K562 (cell line): Measurements from ENCODE around the gene TLE4. TPM values are rescaled to one million over a fixed set of nuclear protein-coding genes. Genes with fewer than 3 reads are reported as not detected.

ENCODE experiments used
- ATAC-seq: fragments of 200-7000 bp; cut with Tn5 transposase; 3 replicates; pipeline ENCODE4 v1.9.1; 2020; ENCODE audit warnings: moderate library complexity
- BruUV-seq: library from RNA; stranded (reverse); fragments of 400-500 nt; replicated peaks from 2 replicates; lab custom pipeline; 2021; lab: Mats Ljungman, UMichigan
- CTCF ChIA-PET: fragments of 300-600 bp; formaldehyde crosslinking; extraction: SDS; loops from one replicate; lab custom pipeline; 2021; ENCODE audit warnings: low intra/inter-chr PET ratio; lab: Yijun Ruan, JAX
- POLR2A ChIA-PET: fragments of 300-600, 350-650 bp; sonication (Branson Sonifier 250); formaldehyde crosslinking; extraction: SDS; loops from one replicate; lab custom pipeline; 2021; ENCODE audit warnings: antibody characterized with exemption, inconsistent platforms; lab: Yijun Ruan, JAX
- DNase-seq, 4 experiments: peaks; one replicate each; pipeline versions ENCODE4 v3.0.0 to v3.0.0-alpha.2; 2011 to 2018; ENCODE audit warnings: low spot score in 3 of 4, mixed read lengths in 3 of 4; ENCODE audit errors: extremely low read depth in 1 of 4
- FAIRE-seq: peaks from 2 replicates; lab custom pipeline; 2011; peaks lifted over from hg19 to GRCh38; lab: Jason Lieb, UNC
- H2AFZ ChIP-seq: 2 replicates; pipeline ENCODE4 v1.6.0; 2011; ENCODE audit warnings: low read depth, low read length, control low read depth, inconsistent platforms
- H3K27ac ChIP-seq: fragments of 200-600 bp; 3 replicates; pipeline ENCODE4 v1.8.0; 2011; ENCODE audit warnings: low read depth, mild to moderate bottlenecking, control low read depth, inconsistent platforms, low read length, moderate library complexity, mixed read lengths; ENCODE audit errors: extremely low read depth
- H3K27me3 ChIP-seq, 2 experiments: fragments of 300-600 bp in 1 of 2; 2 replicates in 1 of 2; 3 replicates in 1 of 2; pipeline versions ENCODE4 v1.6.0 to v1.8.0; 2011; ENCODE audit warnings: inconsistent platforms in 2 of 2, low read length in 2 of 2, mild to moderate bottlenecking in 1 of 2, mixed read lengths in 1 of 2, moderate library complexity in 1 of 2; ENCODE audit not compliant: control insufficient read depth in 2 of 2, insufficient read depth in 2 of 2
- H3K36me3 ChIP-seq: fragments of 300-600 bp; 3 replicates; pipeline ENCODE4 v1.8.0; 2011; ENCODE audit warnings: mild to moderate bottlenecking, low read length, inconsistent platforms; ENCODE audit not compliant: control insufficient read depth, insufficient read depth
- H3K4me1 ChIP-seq, 2 experiments: fragments of 200-600 bp in 1 of 2; replicated peaks in 1 of 2; 2 replicates in 1 of 2; 3 replicates in 1 of 2; pipeline versions ENCODE4 v1.5.1 to v1.8.0; 2011; ENCODE audit warnings: inconsistent platforms in 2 of 2, low read length in 2 of 2, mild to moderate bottlenecking in 1 of 2, mixed read lengths in 1 of 2, moderate library complexity in 1 of 2; ENCODE audit not compliant: control insufficient read depth in 2 of 2, insufficient read depth in 2 of 2
- H3K4me2 ChIP-seq: 2 replicates; pipeline ENCODE4 v1.6.1; 2011; ENCODE audit warnings: low read length, control low read depth, inconsistent platforms, mixed read lengths; ENCODE audit not compliant: insufficient read depth
- H3K4me3 ChIP-seq: fragments of 200-600 bp; sonication (generic), shearing (Covaris generic); 2 replicates; pipeline ENCODE4 v1.5.1; 2016; ENCODE audit warnings: control low read depth, inconsistent platforms
- H3K79me2 ChIP-seq: fragments of 200-600 bp; 3 replicates; pipeline ENCODE4 v1.8.0; 2011; ENCODE audit warnings: low read length, inconsistent platforms; ENCODE audit not compliant: control insufficient read depth, insufficient read depth
- H3K9ac ChIP-seq, 2 experiments: 2 replicates each; pipeline versions ENCODE4 v1.6.0 to v1.6.1; 2011; ENCODE audit warnings: low read depth in 2 of 2, low read length in 2 of 2, control low read depth in 1 of 2, inconsistent platforms in 1 of 2, mild to moderate bottlenecking in 1 of 2, mixed read lengths in 1 of 2; ENCODE audit not compliant: insufficient read depth in 1 of 2
- H3K9me1 ChIP-seq: one replicate; pipeline ENCODE4 v1.6.0; 2011; ENCODE audit warnings: inconsistent platforms, mild to moderate bottlenecking, low read length, moderate library complexity; ENCODE audit not compliant: control insufficient read depth, insufficient read depth
- H3K9me3 ChIP-seq: replicated peaks from 2 replicates; pipeline ENCODE4 v1.5.1; 2011; ENCODE audit warnings: low read depth, low read length, inconsistent platforms; ENCODE audit not compliant: control insufficient read depth, insufficient read depth
- H4K20me1 ChIP-seq: replicated peaks from 2 replicates; pipeline ENCODE4 v1.6.1; 2011; ENCODE audit warnings: low read length, inconsistent platforms, mixed read lengths; ENCODE audit not compliant: control insufficient read depth, insufficient read depth
- CBFA2T3 ChIP-seq: fragments of 450-650 bp; IDR thresholded peaks from 2 replicates; pipeline ENCODE4 v1.6.1; 2017
- CTBP1 ChIP-seq: fragments of 450-650 bp; IDR thresholded peaks from 2 replicates; pipeline ENCODE4 v1.6.1; 2016; ENCODE audit warnings: borderline replicate concordance
- GTF2A2 ChIP-seq: IDR thresholded peaks from 2 replicates; pipeline ENCODE4 v1.6.1; 2016; ENCODE audit warnings: mild to moderate bottlenecking, missing genetic modification characterization, missing compliant biosample characterization
- MAX ChIP-seq: sonication (generic); formaldehyde crosslinking; IDR thresholded peaks from 2 replicates; pipeline ENCODE4 v1.9.0; 2022; ENCODE audit warnings: mild to moderate bottlenecking, missing genetic modification reagents
- MAZ ChIP-seq, 2 experiments: fragments of 450-650 bp in 1 of 2; sonication (generic) in 1 of 2; formaldehyde crosslinking; IDR thresholded peaks in 1 of 2; conservative IDR thresholded peaks in 1 of 2; 2 replicates each; pipeline versions ENCODE4 v1.4.0 to v1.5.0; 2020; ENCODE audit warnings: mild to moderate bottlenecking in 1 of 2, missing genetic modification reagents in 1 of 2
- MYNN ChIP-seq, 2 experiments: sonication (generic); formaldehyde crosslinking in 1 of 2; IDR thresholded peaks; 2 replicates each; pipeline versions ENCODE4 v1.5.0 to v1.6.1; 2016 to 2020; ENCODE audit warnings: antibody characterized with exemption in 1 of 2, missing genetic modification reagents in 1 of 2
- PTTG1 ChIP-seq: fragments of 450-650 bp; IDR thresholded peaks from 2 replicates; pipeline ENCODE4 v1.6.1; 2016; ENCODE audit warnings: low read depth, mild to moderate bottlenecking, missing genetic modification characterization, missing compliant biosample characterization
- SETDB1 ChIP-seq: IDR thresholded peaks from one replicate; pipeline ENCODE4 v1.6.1; 2012; ENCODE audit warnings: low read length, control low read depth, inconsistent platforms
- TSHZ1 ChIP-seq: fragments of 250-450 bp; sonication (Bioruptor Pico); IDR thresholded peaks from 2 replicates; pipeline ENCODE4 v1.4.0; 2020; ENCODE audit warnings: mild to moderate bottlenecking, moderate library complexity
- WGBS: fragments of 100-300 bp; shearing (Covaris generic); methylation state at CpG from one replicate; pipeline ENCODE4 v1.1.6; 2016; ENCODE audit warnings: low coverage, mixed read lengths; ENCODE audit not compliant: insufficient coverage; ENCODE audit errors: missing lambda C conversion rate; 5-methylcytosine and 5-hydroxymethylcytosine counted together
- in situ Hi-C: fragments of 300-500 bp; cut with MboI; formaldehyde crosslinking; loops from 4 replicates; pipeline ENCODE4 v1.15.0; 2018; ENCODE audit warnings: inconsistent platforms, mixed read lengths
- intact Hi-C: fragments of 100-400 bp; cut with micrococcal nuclease; formaldehyde crosslinking; loops from 2 replicates; pipeline ENCODE4 v1.14.2; 2022
- polyA plus RNA-seq, 8 experiments: library from polyadenylated mRNA; depleted of rRNA in 4 of 8; stranded (reverse) in 5 of 8; unstranded in 3 of 8; fragments of >200 nt; fragmentation: Nextera tagmentation in 2 of 8; fragmentation: Illumina TruSeq in 1 of 8; extraction: Ambion mirVana in 2 of 8; extraction: Trizol in 1 of 8; gene quantifications; 2 replicates each; pipeline versions ENCODE4 v1.2.1 to v1.2.3, GENCODE V29; 2011 to 2014; ENCODE audit warnings: inconsistent platforms in 1 of 8, missing spikeins in 1 of 8
- total RNA-seq, 7 experiments: library from RNA; depleted of rRNA in 6 of 7; stranded (reverse); fragments of >200 nt in 6 of 7; fragmentation: Illumina TruSeq in 2 of 7; extraction: Trizol in 2 of 7; gene quantifications; 2 replicates each; pipeline versions ENCODE4 v1.2.1 to v1.2.3, GENCODE V29; 2011 to 2021; ENCODE audit warnings: low replicate concordance in 1 of 7
- TF ChIP-seq, protein P1 (sequence below): IDR thresholded peaks from 2 replicates; pipeline ENCODE4 v1.6.1; 2011; ENCODE audit not compliant: insufficient read length; ENCODE audit errors: extremely low read depth

Gene TLE4
- total and polyA plus RNA-seq, 9 of the 15 experiments (the other 6 are each of a cell fraction or from before 2014, with no cell fraction given), result 1.1 to 8.8 (median 5.7) TPM

GRCh38 chr9:79700607-79701360 is 129.0 kb downstream of the TLE4 start:
- intact Hi-C loops, result no loop called here
- Histone ChIP-seq H3K36me3 (no peaks in the 10 kb centered on the region), H3K4me1 (no peaks in the 10 kb centered on the region), H3K4me2 (no peak overlapping the region), H2AFZ (no peak overlapping the region), H4K20me1 (no peaks in the 10 kb centered on the region), H3K9me3 (no peaks in the 10 kb centered on the region), H3K79me2 (no peaks in the 10 kb centered on the region), H3K27me3 (no peaks in the 10 kb centered on the region), H3K27ac (no peak overlapping the region), H3K9ac (no peak overlapping the region), H3K4me3 (no peak overlapping the region), H3K9me1 (no peaks in the 10 kb centered on the region)
- ChIA-PET POLR2A (no interaction called here), CTCF (no interaction called here)
- FAIRE-seq (no peak), DNase-seq (no peak), ATAC-seq (no peak)
- no TSS peak for BruUV-seq
- in situ Hi-C loops, result no loop called here
- TF ChIP-seq MYNN (IDR thresholded peaks at IDR 0.05), result no peak
- TF ChIP-seq MYNN (CRISPR knock-in tag; IDR thresholded peaks at IDR 0.05), result no peak
- TF ChIP-seq PTTG1, result no peak
- no peak for TF ChIP-seq TSHZ1 (CRISPR knock-in tag)
- TF ChIP-seq CTBP1, result no peak
- TF ChIP-seq SETDB1, result no peak
- no peak for TF ChIP-seq MAZ (CRISPR knock-in tag; conservative IDR thresholded peaks at IDR 0.05 in 1 of 2, IDR thresholded peaks at IDR 0.05 in 1 of 2)
- no peak for TF ChIP-seq GTF2A2 (tag)
- no peak for TF ChIP-seq MAX (CRISPR knock-in tag)
- TF ChIP-seq, protein P1, sequence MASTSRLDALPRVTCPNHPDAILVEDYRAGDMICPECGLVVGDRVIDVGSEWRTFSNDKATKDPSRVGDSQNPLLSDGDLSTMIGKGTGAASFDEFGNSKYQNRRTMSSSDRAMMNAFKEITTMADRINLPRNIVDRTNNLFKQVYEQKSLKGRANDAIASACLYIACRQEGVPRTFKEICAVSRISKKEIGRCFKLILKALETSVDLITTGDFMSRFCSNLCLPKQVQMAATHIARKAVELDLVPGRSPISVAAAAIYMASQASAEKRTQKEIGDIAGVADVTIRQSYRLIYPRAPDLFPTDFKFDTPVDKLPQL, result no peak
- TF ChIP-seq CBFA2T3, result no peak
- WGBS, result 21% methylated on average over 5 of the region's 5 CpGs
